ENCODE measurements around the gene FAN1.
"Not testable (repeated sequence)": the region's sequence is repeated elsewhere in the genome, so short reads cannot be mapped to it uniquely, and the experiment has no call there.

Gene FAN1

DNA sequence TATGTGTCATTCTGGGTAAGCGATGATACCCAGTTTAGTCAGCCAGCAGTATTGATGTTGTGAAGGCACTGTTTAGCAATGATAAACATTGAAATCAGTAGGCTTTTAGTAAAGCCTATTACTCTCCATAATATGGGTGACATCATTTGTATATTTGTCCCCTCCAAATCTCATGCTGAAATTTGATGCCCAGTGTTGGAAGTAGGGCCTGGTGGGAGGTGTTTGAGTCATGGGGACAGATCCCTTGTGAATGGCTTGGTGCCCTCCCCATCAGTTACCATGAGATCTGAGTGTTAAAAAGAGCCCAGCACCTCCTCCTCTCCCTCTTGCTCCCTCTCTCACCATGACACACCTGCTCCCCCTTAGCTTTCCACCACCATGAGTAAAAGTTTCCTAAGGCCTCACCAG lies 31.4 kb upstream of the FAN1 start:
- Histone ChIP-seq H3K27ac (ENCODE audit: poor library complexity, severe bottlenecking) (no peak overlapping the region), H3K4me3 (ENCODE audit: severe bottlenecking) (no peak overlapping the region), H3K36me3 (ENCODE audit: low read depth) (no peaks in the 10 kb centered on the region), H3K4me1 (ENCODE audit: insufficient read depth, poor library complexity, severe bottlenecking) (no peaks in the 10 kb centered on the region), H3K9me3 (ENCODE audit: severe bottlenecking) (no peaks in the 10 kb centered on the region), H3K27me3 (ENCODE audit: insufficient read depth, poor library complexity, severe bottlenecking) (no peaks in the 10 kb centered on the region)
- DNase-seq (ENCODE audit: low spot score) (no peak), ATAC-seq (ENCODE audit: low read depth) (peak; percentile 53; the same call in 2 of the 3 replicates)
- TF ChIP-seq, protein P1, sequence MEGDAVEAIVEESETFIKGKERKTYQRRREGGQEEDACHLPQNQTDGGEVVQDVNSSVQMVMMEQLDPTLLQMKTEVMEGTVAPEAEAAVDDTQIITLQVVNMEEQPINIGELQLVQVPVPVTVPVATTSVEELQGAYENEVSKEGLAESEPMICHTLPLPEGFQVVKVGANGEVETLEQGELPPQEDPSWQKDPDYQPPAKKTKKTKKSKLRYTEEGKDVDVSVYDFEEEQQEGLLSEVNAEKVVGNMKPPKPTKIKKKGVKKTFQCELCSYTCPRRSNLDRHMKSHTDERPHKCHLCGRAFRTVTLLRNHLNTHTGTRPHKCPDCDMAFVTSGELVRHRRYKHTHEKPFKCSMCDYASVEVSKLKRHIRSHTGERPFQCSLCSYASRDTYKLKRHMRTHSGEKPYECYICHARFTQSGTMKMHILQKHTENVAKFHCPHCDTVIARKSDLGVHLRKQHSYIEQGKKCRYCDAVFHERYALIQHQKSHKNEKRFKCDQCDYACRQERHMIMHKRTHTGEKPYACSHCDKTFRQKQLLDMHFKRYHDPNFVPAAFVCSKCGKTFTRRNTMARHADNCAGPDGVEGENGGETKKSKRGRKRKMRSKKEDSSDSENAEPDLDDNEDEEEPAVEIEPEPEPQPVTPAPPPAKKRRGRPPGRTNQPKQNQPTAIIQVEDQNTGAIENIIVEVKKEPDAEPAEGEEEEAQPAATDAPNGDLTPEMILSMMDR (IDR thresholded peaks at IDR 0.05; ENCODE audit: poor library complexity, severe bottlenecking) = no peak

DNA sequence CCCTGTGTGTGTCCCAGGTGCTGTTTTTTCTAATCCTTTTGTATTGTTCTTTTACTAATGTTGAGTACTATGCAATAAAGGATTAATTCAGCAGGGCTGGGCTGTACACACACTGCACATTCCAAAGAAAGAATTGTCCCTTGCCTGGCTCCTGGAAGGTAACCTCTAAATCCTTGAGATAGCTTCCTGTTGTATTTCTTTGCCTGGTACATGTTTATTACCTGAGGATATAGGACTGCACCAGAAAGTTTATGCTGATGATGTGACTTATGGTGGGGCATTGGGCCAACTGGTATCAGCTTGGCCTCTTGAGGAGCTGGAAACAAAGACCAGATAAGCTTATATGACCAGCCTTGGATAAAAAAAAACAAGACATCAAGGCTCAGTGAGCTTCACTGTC lies 26.6 kb upstream of the FAN1 start:
- no peak for ATAC-seq (ENCODE audit: low read depth)
- H3K27ac ChIP-seq (ENCODE audit: poor library complexity, severe bottlenecking) = no peak overlapping the region
- TF ChIP-seq, protein P1 (IDR thresholded peaks at IDR 0.05; ENCODE audit: poor library complexity, severe bottlenecking) = no peak
- H3K9me3 ChIP-seq (ENCODE audit: severe bottlenecking) = peaks cover 2% of the 10 kb centered on the region
- no peak for DNase-seq (ENCODE audit: low spot score)
- no peaks in the 10 kb centered on the region for H3K4me1 ChIP-seq (ENCODE audit: insufficient read depth, poor library complexity, severe bottlenecking)
- H3K4me3 ChIP-seq (ENCODE audit: severe bottlenecking) = no peak overlapping the region
- H3K27me3 ChIP-seq (ENCODE audit: insufficient read depth, poor library complexity, severe bottlenecking) = no peaks in the 10 kb centered on the region
- H3K36me3 ChIP-seq (ENCODE audit: low read depth) = no peaks in the 10 kb centered on the region

DNA sequence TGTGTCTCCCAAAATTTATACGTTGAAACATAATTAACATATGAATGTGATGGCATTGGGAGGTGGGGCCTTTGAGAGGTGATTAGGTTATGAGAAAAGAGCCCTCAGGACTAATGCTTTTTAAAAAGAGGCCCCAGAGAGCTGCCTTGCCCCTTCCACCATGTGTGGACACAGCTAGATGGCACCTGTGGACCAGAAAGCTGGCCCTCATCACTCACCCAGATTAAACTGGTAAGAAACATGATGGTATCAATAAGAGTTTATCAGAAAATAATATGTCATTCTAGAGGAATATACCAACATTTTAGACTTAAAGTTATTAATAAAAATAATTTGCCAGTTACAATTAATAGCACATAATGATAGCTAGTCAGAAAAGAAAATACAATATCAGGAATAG lies 25.2 kb upstream of the FAN1 start:
- H3K9me3 ChIP-seq (ENCODE audit: severe bottlenecking) = peaks cover 2% of the 10 kb centered on the region
- no peaks in the 10 kb centered on the region for H3K4me1 ChIP-seq (ENCODE audit: insufficient read depth, poor library complexity, severe bottlenecking)
- H3K27ac ChIP-seq (ENCODE audit: poor library complexity, severe bottlenecking) = no peak overlapping the region
- DNase-seq (ENCODE audit: low spot score) (no peak), ATAC-seq (ENCODE audit: low read depth) (no peak)
- H3K27me3 ChIP-seq (ENCODE audit: insufficient read depth, poor library complexity, severe bottlenecking) = no peaks in the 10 kb centered on the region
- H3K4me3 ChIP-seq (ENCODE audit: severe bottlenecking) = no peak overlapping the region
- TF ChIP-seq, protein P1 (IDR thresholded peaks at IDR 0.05; ENCODE audit: poor library complexity, severe bottlenecking) = no peak
- no peaks in the 10 kb centered on the region for H3K36me3 ChIP-seq (ENCODE audit: low read depth)

DNA sequence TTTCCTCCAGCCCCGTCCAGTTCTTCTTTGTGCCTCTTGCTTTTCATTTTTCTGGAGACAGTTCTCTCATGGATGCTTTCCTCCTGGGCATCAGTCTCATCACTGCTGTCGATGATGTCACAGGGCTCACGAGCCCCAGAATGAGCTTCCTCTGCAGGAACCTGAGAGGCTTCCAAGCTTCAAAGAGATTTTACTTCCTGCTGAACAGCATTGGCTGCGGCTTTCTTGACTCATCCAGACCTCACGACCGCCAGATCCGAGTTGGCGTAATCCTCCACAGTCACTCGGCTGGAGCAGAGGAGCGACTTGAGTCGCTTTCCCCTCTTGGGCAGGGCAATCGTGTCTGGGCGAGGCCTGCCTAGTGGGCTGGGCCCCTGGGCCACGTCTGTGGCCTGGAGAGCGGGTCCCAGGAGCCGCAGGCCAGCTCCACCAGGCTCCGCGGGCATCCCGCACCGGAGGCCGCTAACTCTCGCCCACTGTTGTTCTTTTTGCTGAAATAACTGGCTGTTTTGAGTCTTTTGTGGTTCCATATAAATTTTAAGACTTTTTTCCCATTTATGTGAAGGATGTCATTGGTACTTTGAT lies 20.8 kb upstream of the FAN1 start:
- Histone ChIP-seq H3K36me3 (ENCODE audit: low read depth) (no peaks in the 10 kb centered on the region), H3K9me3 (ENCODE audit: severe bottlenecking) (peaks cover 2% of the 10 kb centered on the region), H3K4me3 (ENCODE audit: severe bottlenecking) (no peak overlapping the region), H3K27ac (ENCODE audit: poor library complexity, severe bottlenecking) (no peak overlapping the region), H3K4me1 (ENCODE audit: insufficient read depth, poor library complexity, severe bottlenecking) (no peaks in the 10 kb centered on the region), H3K27me3 (ENCODE audit: insufficient read depth, poor library complexity, severe bottlenecking) (no peaks in the 10 kb centered on the region)
- TF ChIP-seq, protein P1 (IDR thresholded peaks at IDR 0.05; ENCODE audit: poor library complexity, severe bottlenecking) = no peak
- no peak for DNase-seq (ENCODE audit: low spot score)
- ATAC-seq (ENCODE audit: low read depth) = peak; percentile 42; the same call in 2 of the 3 replicates

DNA sequence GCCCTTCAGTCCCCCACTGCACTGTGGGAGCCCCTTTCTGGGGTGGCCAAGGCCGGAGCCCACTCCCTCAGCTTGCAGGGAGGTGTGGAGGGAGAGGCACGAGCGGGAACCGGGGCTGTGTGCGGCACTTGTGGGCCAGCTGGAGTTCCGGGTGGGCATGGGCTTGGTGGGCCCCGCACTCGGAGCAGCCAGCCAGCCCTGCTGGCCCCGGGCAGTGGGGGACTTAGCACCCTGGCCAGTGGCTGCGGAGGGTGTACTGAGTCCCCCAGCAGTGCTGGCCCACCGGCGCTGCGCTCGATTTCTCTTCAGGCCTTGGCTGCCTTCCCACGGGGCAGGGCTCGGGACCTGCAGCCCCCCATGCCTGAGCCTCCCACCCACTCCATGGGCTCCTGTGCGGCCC lies 20.0 kb upstream of the FAN1 start:
- not testable (repeated sequence) for H3K4me1 ChIP-seq (ENCODE audit: insufficient read depth, poor library complexity, severe bottlenecking); H3K36me3 ChIP-seq (ENCODE audit: low read depth); H3K27ac ChIP-seq (ENCODE audit: poor library complexity, severe bottlenecking); H3K9me3 ChIP-seq (ENCODE audit: severe bottlenecking); H3K4me3 ChIP-seq (ENCODE audit: severe bottlenecking); DNase-seq (ENCODE audit: low spot score); H3K27me3 ChIP-seq (ENCODE audit: insufficient read depth, poor library complexity, severe bottlenecking); ATAC-seq (ENCODE audit: low read depth)
